ENCODE measurements around the gene AKAP6. TPM values are rescaled to one million over a fixed set of nuclear protein-coding genes. Genes with fewer than 3 reads are reported as not detected.

AKAP6 gene
- total and polyA plus RNA-seq, 2 experiments from 2014 or later, result 9.2 to 21.8 TPM

GRCh38 chr14:32824195-32824594 lies 495.1 kb downstream of the AKAP6 start:
- no peaks in the 10 kb centered on the region for H3K27me3 ChIP-seq
- TF ChIP-seq CTCF (IDR thresholded peaks at IDR 0.05; ENCODE audit: low read depth, low read length), result no peak

GRCh38 chr14:32825058-32825457 lies 496.0 kb downstream of the AKAP6 start:
- H3K4me1 ChIP-seq (ENCODE audit: low read depth), result peaks cover 13% of the 10 kb centered on the region
- TF ChIP-seq CTCF (IDR thresholded peaks at IDR 0.05; ENCODE audit: low read depth, low read length), result no peak
- H3K27me3 ChIP-seq, result no peaks in the 10 kb centered on the region
- no peak for DNase-seq (ENCODE audit: low read depth in 1 of 2, low spot score in 1 of 2)
- H3K9me3 ChIP-seq (ENCODE audit: low read depth), result no peaks in the 10 kb centered on the region
- H3K27ac ChIP-seq, result no peak overlapping the region
- no peak overlapping the region for H3K4me3 ChIP-seq
- no peaks in the 10 kb centered on the region for H3K36me3 ChIP-seq

More at GRCh38 chr14:32824195-32824594, 495.1 kb downstream of the AKAP6 start:
- DNase-seq (ENCODE audit: low read depth in 1 of 2, low spot score in 1 of 2), result no peak
- H3K36me3 ChIP-seq, result no peaks in the 10 kb centered on the region
- H3K9me3 ChIP-seq (ENCODE audit: low read depth), result no peaks in the 10 kb centered on the region
- H3K27ac ChIP-seq, result no peak overlapping the region
- H3K4me1 ChIP-seq (ENCODE audit: low read depth), result peaks cover 14% of the 10 kb centered on the region
- no peak overlapping the region for H3K4me3 ChIP-seq

- Histone ChIP-seq H3K27ac (no peak overlapping the region), H3K4me1 (ENCODE audit: low read depth) (peaks cover 3% of the 10 kb centered on the region), H3K4me3 (no peak overlapping the region), H3K36me3 (no peaks in the 10 kb centered on the region), H3K27me3 (no peaks in the 10 kb centered on the region), H3K9me3 (ENCODE audit: low read depth) (no peaks in the 10 kb centered on the region)
- peak; percentile 44 to 46 for DNase-seq (ENCODE audit: low read depth in 1 of 2, low spot score in 1 of 2)
- TF ChIP-seq CTCF (IDR thresholded peaks at IDR 0.05; ENCODE audit: low read depth, low read length), result peak; percentile 35
Observed at GRCh38 chr14:32826404-32827082, 497.4 kb downstream of the AKAP6 start.

GRCh38 chr14:32827514-32827913 lies 498.4 kb downstream of the AKAP6 start:
- TF ChIP-seq CTCF (IDR thresholded peaks at IDR 0.05; ENCODE audit: low read depth, low read length), result no peak
- Histone ChIP-seq H3K27me3 (no peaks in the 10 kb centered on the region), H3K4me1 (ENCODE audit: low read depth) (peaks cover 3% of the 10 kb centered on the region), H3K36me3 (no peaks in the 10 kb centered on the region), H3K4me3 (no peak overlapping the region), H3K9me3 (ENCODE audit: low read depth) (no peaks in the 10 kb centered on the region), H3K27ac (no peak overlapping the region)
- no peak for DNase-seq (ENCODE audit: low read depth in 1 of 2, low spot score in 1 of 2)

GRCh38 chr14:32835924-32836323 lies 506.8 kb downstream of the AKAP6 start:
- H3K27ac ChIP-seq, result no peak overlapping the region
- H3K27me3 ChIP-seq, result no peaks in the 10 kb centered on the region
- no peaks in the 10 kb centered on the region for H3K36me3 ChIP-seq
- no peaks in the 10 kb centered on the region for H3K9me3 ChIP-seq (ENCODE audit: low read depth)
- no peaks in the 10 kb centered on the region for H3K4me1 ChIP-seq (ENCODE audit: low read depth)
- DNase-seq (ENCODE audit: low read depth in 1 of 2, low spot score in 1 of 2), result no peak
- no peak overlapping the region for H3K4me3 ChIP-seq
- no peak for TF ChIP-seq CTCF (IDR thresholded peaks at IDR 0.05; ENCODE audit: low read depth, low read length)
